ENCODE results near the gene GAL3ST2. TPM values are rescaled to one million over a fixed set of nuclear protein-coding genes. Genes with fewer than 3 reads are reported as not detected.
"Not testable (repeated sequence)": the region's sequence is repeated elsewhere in the genome, so short reads cannot be mapped to it uniquely, and the experiment has no call there.

The GAL3ST2 gene
- total RNA-seq, 4 donors from 2014 or later, result 2.7 TPM; not detected in 3

DNA sequence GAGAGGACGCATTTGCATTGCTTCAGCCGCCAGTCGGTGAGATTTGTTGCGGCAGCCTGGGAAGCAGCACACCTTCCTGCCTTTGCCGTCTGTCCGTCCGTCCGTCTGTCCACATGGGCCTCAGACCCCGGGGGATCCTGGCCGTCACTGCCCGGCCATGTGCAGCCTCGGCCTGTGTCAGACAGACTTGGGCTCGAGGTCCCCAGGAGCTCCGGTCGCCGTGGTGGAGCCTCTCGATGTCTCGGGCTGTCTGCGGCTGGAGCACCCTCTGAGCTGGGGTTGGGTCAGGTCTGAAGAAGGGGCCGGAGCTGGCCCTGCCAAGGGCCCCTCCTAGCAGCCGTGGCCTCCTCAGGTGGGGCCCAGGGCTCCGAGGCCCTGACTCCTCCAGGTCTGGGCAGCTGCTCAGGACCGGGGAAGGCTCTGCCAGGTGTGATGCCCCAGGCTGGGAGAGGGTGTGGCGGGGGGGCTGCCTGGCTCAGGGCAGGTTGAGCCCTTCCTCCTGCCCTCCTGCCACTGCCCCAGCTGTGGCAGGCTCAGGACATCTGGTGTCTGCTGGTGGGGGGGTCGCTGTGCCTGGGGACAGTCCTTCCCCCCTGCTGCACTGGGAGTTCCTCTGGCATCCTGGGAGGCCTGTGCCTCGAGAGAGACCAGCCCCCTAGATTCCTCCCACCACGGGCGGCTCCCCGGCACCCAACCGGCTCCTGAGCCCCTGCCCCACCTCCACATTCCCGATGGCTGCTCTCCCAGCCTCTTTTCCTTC is 44.2 kb downstream of the GAL3ST2 start:
- 79% methylated on average over 30 of the region's 31 CpGs for WGBS

DNA sequence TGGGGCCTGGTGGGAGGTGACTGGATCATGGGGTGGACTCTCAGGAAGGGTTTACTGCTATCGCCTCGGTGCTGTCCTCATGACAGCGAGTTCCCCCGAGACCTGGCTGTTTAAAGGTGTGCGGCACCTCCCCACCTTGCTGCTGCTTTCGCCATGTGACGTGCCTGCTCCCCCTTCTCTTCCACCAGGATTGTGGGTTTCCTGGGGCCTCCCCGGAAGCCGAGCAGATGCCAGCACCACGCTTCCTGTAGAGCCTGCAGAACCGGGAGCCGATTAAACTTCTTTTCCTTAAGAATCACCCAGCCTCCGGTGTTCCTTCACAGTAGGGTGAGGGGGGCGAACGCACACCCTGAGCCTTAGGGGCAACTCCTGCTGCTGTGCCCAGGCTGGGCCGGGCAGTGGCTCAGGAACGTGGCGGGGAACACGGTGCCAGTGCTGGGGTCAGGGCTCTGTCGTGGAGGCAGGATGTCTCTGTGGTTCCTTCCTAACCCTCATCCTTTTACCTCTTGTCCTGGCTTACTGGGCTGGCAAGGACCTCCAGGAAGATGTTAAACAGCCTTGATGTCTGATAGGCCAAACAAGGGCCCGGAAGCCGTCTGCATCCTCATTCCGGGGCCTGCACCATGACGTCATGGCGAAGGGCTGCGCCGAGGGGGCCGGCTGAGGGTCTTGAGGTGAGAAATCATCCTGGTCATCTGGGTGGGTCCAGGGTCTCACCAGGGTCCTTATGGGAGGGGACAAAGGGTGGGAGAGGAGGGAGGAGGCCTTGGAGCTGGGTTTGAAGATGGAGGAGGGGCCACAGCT is 45.0 kb downstream of the GAL3ST2 start:
- Histone ChIP-seq H3K27me3 (peaks cover 0 to 46% (median 0%) of the 10 kb centered on the region in 4 donors), H3K4me3 (peak overlapping the region in 1 of 4 donors; percentile 20), H3K9me3 (peaks cover 0 to 6% (median 1%) of the 10 kb centered on the region in 4 donors), H3K27ac (replicated peaks in 1 of 4) (no peak overlapping the region), H3K4me1 (peaks cover 0 to 6% (median 0%) of the 10 kb centered on the region in 4 donors), H3K36me3 (no peaks in the 10 kb centered on the region)
- no peak for DNase-seq (ENCODE audit: extremely low spot score)
- intact Hi-C loops (cut with DNase I), result no loop called here
- TF ChIP-seq POLR2AphosphoS5 (IDR thresholded peaks at IDR 0.05) (no peak), POLR2A (IDR thresholded peaks at IDR 0.05; ENCODE audit: low read depth) (no peak), EP300 (IDR thresholded peaks at IDR 0.05) (no peak)
- TF ChIP-seq, protein P1, sequence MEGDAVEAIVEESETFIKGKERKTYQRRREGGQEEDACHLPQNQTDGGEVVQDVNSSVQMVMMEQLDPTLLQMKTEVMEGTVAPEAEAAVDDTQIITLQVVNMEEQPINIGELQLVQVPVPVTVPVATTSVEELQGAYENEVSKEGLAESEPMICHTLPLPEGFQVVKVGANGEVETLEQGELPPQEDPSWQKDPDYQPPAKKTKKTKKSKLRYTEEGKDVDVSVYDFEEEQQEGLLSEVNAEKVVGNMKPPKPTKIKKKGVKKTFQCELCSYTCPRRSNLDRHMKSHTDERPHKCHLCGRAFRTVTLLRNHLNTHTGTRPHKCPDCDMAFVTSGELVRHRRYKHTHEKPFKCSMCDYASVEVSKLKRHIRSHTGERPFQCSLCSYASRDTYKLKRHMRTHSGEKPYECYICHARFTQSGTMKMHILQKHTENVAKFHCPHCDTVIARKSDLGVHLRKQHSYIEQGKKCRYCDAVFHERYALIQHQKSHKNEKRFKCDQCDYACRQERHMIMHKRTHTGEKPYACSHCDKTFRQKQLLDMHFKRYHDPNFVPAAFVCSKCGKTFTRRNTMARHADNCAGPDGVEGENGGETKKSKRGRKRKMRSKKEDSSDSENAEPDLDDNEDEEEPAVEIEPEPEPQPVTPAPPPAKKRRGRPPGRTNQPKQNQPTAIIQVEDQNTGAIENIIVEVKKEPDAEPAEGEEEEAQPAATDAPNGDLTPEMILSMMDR (IDR thresholded peaks at IDR 0.05), result no peak
- 87% methylated on average over 19 of the region's 28 CpGs for WGBS

More for the DNA sequence above, 44.2 kb downstream of the GAL3ST2 start:
- H3K36me3 ChIP-seq, result no peaks in the 10 kb centered on the region
- intact Hi-C loops (cut with DNase I), result no loop called here
- H3K27ac ChIP-seq (replicated peaks in 1 of 4), result no peak overlapping the region
- no peak for DNase-seq (ENCODE audit: extremely low spot score)
- H3K27me3 ChIP-seq, result peaks cover 0 to 54% (median 0%) of the 10 kb centered on the region in 4 donors
- no peak for TF ChIP-seq POLR2AphosphoS5 (IDR thresholded peaks at IDR 0.05)
- TF ChIP-seq POLR2A (IDR thresholded peaks at IDR 0.05; ENCODE audit: low read depth), result no peak
- TF ChIP-seq, protein P1 (IDR thresholded peaks at IDR 0.05), result no peak
- no peak for TF ChIP-seq EP300 (IDR thresholded peaks at IDR 0.05)
- no peak overlapping the region for H3K4me3 ChIP-seq
- peaks cover 0 to 6% (median 0%) of the 10 kb centered on the region in 4 donors for H3K4me1 ChIP-seq
- H3K9me3 ChIP-seq, result no peaks in the 10 kb centered on the region

DNA sequence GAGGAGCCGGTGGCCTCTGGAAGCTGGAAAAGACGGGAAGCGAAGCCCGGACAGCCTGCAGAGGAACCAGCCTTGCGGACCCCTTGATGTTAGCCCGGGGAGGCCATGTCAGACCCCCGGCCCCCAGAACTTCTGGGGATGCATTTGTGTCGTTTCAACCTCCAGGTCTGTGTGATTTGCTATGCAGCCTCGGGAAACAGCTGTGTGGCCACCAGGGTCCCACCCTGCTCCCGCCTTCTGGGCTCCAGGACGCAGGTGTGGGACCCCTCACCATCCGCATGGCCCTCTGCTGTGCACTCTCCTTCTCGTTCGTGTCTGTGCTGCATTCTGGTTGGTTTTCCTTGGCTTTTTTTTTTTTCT is 45.6 kb downstream of the GAL3ST2 start:
- Histone ChIP-seq H3K27ac (replicated peaks in 1 of 4) (no peak overlapping the region), H3K4me1 (peaks cover 0 to 6% (median 0%) of the 10 kb centered on the region in 4 donors), H3K9me3 (peaks cover 0 to 12% (median 7%) of the 10 kb centered on the region in 4 donors), H3K4me3 (no peak overlapping the region), H3K36me3 (no peaks in the 10 kb centered on the region), H3K27me3 (peaks cover 0 to 40% (median 0%) of the 10 kb centered on the region in 4 donors)
- 73% methylated on average over 14 of the region's 14 CpGs for WGBS
- intact Hi-C loops (cut with DNase I), result no loop called here
- no peak for DNase-seq (ENCODE audit: extremely low spot score)
- TF ChIP-seq, protein P1 (IDR thresholded peaks at IDR 0.05), result no peak
- TF ChIP-seq EP300 (IDR thresholded peaks at IDR 0.05) (no peak), POLR2A (IDR thresholded peaks at IDR 0.05; ENCODE audit: low read depth) (no peak), POLR2AphosphoS5 (IDR thresholded peaks at IDR 0.05) (no peak)

DNA sequence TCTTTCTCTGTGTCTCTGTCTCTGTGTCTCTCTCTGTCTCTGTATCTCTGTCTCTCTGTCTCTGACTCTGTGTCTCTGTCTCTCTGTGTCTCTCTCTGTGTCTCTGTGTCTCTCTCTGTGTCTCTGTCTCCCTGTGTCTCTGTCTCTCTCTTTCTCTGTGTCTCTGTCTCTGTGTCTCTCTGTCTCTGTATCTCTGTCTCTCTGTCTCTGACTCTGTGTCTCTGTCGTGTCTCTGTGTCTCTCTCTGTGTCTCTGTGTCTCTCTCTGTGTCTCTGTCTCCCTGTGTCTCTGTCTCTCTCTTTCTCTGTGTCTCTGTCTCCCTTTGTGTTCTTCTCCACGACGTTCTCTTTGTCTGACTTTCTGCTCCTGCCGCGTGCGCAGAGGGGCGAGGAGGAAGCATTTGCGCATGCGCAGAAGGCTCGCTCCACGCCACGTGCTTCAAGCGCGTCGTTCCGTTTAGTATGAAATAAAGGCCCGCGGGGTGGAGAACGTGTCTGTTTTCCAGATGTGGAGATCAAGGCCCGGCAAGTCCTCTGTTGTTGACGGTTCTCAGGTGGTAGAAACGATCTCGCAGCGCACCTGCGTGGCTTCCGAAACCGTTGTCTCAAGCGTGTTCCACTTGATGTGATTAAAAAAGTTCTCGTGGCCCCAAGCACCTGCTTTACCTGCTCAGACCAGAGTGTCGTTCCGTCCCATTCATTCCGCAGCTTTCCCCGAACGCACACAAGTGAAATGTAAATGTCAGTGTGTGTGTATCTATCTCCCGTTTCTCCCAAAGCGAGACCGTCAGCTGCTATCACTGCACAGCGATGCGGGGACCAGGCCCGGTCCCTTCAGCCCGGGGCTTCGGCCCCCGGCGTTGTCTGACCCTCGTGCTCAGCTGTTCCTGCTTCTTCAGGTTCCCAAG is 47.2 kb downstream of the GAL3ST2 start:
- intact Hi-C loops (cut with DNase I), result not testable (repeated sequence)

More for the DNA sequence above, 47.2 kb downstream of the GAL3ST2 start:
- not testable (repeated sequence) for H3K4me1 ChIP-seq; H3K4me3 ChIP-seq; H3K36me3 ChIP-seq; H3K27ac ChIP-seq (replicated peaks in 1 of 4); DNase-seq (ENCODE audit: extremely low spot score)
- H3K9me3 ChIP-seq, result peaks cover 0 to 20% (median 13%) of the 10 kb centered on the region in 4 donors
- 88% methylated on average over 45 of the region's 45 CpGs for WGBS
- H3K27me3 ChIP-seq, result peaks cover 0 to 28% (median 0%) of the 10 kb centered on the region in 4 donors
